ENCODE measurements around the gene ZNF165. TPM values are rescaled to one million over a fixed set of nuclear protein-coding genes. Genes with fewer than 3 reads are reported as not detected.
"Not testable (repeated sequence)": the region's sequence is repeated elsewhere in the genome, so short reads cannot be mapped to it uniquely, and the experiment has no call there.

Gene ZNF165
- total RNA-seq, 1 experiment from 2014 or later = 2.2 TPM

GRCh38 chr6:28121876-28122275 lies 41.5 kb downstream of the ZNF165 start:
- no peak for DNase-seq (ENCODE audit: low read depth)

GRCh38 chr6:28122283-28122682 lies 41.9 kb downstream of the ZNF165 start:
- not testable (repeated sequence) for DNase-seq (ENCODE audit: low read depth)

- peak; percentile 82 for DNase-seq (ENCODE audit: low read depth)
These were observed 44.1 kb downstream of the ZNF165 start, which contains the start of gene ZSCAN16 for GRCh38 chr6:28124350-28124970. Gene ZSCAN16, plus strand, starts transcription at chr6:28124609. Its CDS starts 835 bp downstream, at chr6:28125444.

- no peak for DNase-seq (ENCODE audit: low read depth)
These were observed 44.6 kb downstream of the ZNF165 start for GRCh38 chr6:28124971-28125353.

- DNase-seq (ENCODE audit: low read depth) = no peak
These were observed 45.0 kb downstream of the ZNF165 start for GRCh38 chr6:28125401-28125800.

GRCh38 chr6:28134015-28134414 lies 53.6 kb downstream of the ZNF165 start:
- peak; percentile 49 for DNase-seq (ENCODE audit: low read depth)

- DNase-seq (ENCODE audit: low read depth) = no peak
These were observed 54.3 kb downstream of the ZNF165 start for GRCh38 chr6:28134716-28135115.

- no peak for DNase-seq (ENCODE audit: low read depth)
These were observed 55.0 kb downstream of the ZNF165 start for GRCh38 chr6:28135393-28135792.

- DNase-seq (ENCODE audit: low read depth) = peak; percentile 96
These were observed 56.5 kb downstream of the ZNF165 start for GRCh38 chr6:28136585-28137504.

- DNase-seq (ENCODE audit: low read depth) = peak; percentile 36
These were observed 57.2 kb downstream of the ZNF165 start for GRCh38 chr6:28137505-28137981.

Other genes with a start within 250 kb of the ZNF165 start
- gene OR2B2, start 168.2 kb upstream of the ZNF165 start, total RNA-seq (2014; rRNA removed; shearing (Covaris generic)) = not detected in 2 replicates
- gene OR2B6, start 123.3 kb upstream of the ZNF165 start, total RNA-seq (2014; rRNA removed; shearing (Covaris generic)) = 1.1 TPM in 1 of 2 replicates, not detected in the other
- 3.5 and 4.8 TPM in 2 replicates for gene ZSCAN16, start 44.0 kb downstream of the ZNF165 start, total RNA-seq (2014; rRNA removed; shearing (Covaris generic))
- gene ZKSCAN8, start 61.3 kb downstream of the ZNF165 start, total RNA-seq (2014; rRNA removed; shearing (Covaris generic)) = 11.9 and 16.3 TPM in 2 replicates
- 17.8 and 21.7 TPM in 2 replicates for gene ZSCAN9, start 144.7 kb downstream of the ZNF165 start, total RNA-seq (2014; rRNA removed; shearing (Covaris generic))
- 2.9 and 4.5 TPM in 2 replicates for gene ZKSCAN4, start 171.7 kb downstream of the ZNF165 start, total RNA-seq (2014; rRNA removed; shearing (Covaris generic))
- gene NKAPL, start 178.7 kb downstream of the ZNF165 start, total RNA-seq (2014; rRNA removed; shearing (Covaris generic)) = not detected in 2 replicates
- 14.4 and 18.3 TPM in 2 replicates for gene ZSCAN26, start 186.6 kb downstream of the ZNF165 start, total RNA-seq (2014; rRNA removed; shearing (Covaris generic))
- 11.4 and 12.4 TPM in 2 replicates for gene PGBD1, start 201.0 kb downstream of the ZNF165 start, total RNA-seq (2014; rRNA removed; shearing (Covaris generic))

All from Daoy (cell line).